ENCODE data around the gene LAMA2.

LAMA2 gene

DNA sequence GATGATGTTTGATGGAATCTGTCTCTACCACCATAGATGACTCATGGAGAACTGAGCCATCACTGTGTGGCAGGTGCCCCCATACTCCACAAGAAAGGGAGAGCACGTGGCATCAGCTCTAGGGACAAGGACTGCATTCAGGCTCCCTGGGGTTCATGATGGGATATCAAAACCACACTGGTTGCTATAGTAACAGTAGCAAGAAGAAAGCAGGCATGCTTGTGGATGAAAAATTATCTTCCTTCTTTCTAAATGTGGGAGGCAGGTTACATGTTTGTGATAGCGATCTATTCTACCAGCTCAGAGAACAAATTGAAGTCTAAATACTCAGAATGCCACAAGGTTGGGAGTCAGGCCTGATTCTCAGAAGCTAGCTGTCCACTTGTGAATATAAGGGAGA lies 602.8 kb downstream of the LAMA2 start:
- Histone ChIP-seq H3K4me1 (ENCODE audit: low read length) (peaks cover 21% of the 10 kb centered on the region), H3K4me2 (ENCODE audit: low read depth, low read length) (no peak overlapping the region), H3K79me2 (ENCODE audit: low read length) (no peaks in the 10 kb centered on the region), H4K20me1 (ENCODE audit: insufficient read depth, low read length) (no peaks in the 10 kb centered on the region), H3K9me2 (replicated peaks; ENCODE audit: insufficient read depth, low read length) (no peaks in the 10 kb centered on the region), H3K27me3 (replicated peaks; ENCODE audit: insufficient read depth, low read length) (no peaks in the 10 kb centered on the region), H3K27ac (ENCODE audit: low read length) (no peak overlapping the region), H3K9ac (ENCODE audit: low read length) (no peak overlapping the region), H3K36me3 (replicated peaks; ENCODE audit: insufficient read depth, low read length) (no peaks in the 10 kb centered on the region), H3K4me3 (ENCODE audit: low read length) (no peak overlapping the region), H3F3A (ENCODE audit: insufficient read depth, low read length) (peaks cover 17% of the 10 kb centered on the region), H2AFZ (ENCODE audit: low read length) (no peak overlapping the region), H3K9me3 (replicated peaks; ENCODE audit: insufficient read depth, low read length) (no peaks in the 10 kb centered on the region)
- DNase-seq, result no peak
- TF ChIP-seq EZH2 (optimal IDR thresholded peaks at IDR 0.05; ENCODE audit: low read depth, low read length) (no peak), EZH2phosphoT487 (IDR thresholded peaks at IDR 0.05; ENCODE audit: low read length) (no peak)
- TF ChIP-seq, protein P1, sequence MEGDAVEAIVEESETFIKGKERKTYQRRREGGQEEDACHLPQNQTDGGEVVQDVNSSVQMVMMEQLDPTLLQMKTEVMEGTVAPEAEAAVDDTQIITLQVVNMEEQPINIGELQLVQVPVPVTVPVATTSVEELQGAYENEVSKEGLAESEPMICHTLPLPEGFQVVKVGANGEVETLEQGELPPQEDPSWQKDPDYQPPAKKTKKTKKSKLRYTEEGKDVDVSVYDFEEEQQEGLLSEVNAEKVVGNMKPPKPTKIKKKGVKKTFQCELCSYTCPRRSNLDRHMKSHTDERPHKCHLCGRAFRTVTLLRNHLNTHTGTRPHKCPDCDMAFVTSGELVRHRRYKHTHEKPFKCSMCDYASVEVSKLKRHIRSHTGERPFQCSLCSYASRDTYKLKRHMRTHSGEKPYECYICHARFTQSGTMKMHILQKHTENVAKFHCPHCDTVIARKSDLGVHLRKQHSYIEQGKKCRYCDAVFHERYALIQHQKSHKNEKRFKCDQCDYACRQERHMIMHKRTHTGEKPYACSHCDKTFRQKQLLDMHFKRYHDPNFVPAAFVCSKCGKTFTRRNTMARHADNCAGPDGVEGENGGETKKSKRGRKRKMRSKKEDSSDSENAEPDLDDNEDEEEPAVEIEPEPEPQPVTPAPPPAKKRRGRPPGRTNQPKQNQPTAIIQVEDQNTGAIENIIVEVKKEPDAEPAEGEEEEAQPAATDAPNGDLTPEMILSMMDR (IDR thresholded peaks at IDR 0.05; ENCODE audit: low read length), result no peak

DNA sequence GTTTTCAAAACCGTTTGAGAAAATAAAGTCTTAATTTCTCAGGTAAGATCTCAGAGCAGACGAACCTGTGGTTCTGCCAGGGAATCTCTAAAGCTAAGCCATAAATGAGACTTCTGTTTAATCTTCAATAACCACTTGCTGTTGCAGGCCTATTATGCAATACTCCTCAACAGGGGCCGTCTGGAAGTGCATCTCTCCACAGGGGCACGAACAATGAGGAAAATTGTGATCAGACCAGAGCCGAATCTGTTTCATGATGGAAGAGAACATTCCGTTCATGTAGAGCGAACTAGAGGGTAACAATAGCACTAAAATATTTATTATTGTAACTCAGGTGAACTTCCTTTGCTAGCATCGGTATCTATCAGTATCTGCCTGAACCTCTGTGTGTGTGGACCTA lies 603.4 kb downstream of the LAMA2 start:
- TF ChIP-seq, protein P1 (IDR thresholded peaks at IDR 0.05; ENCODE audit: low read length), result no peak
- TF ChIP-seq EZH2phosphoT487 (IDR thresholded peaks at IDR 0.05; ENCODE audit: low read length), result no peak
- TF ChIP-seq EZH2 (optimal IDR thresholded peaks at IDR 0.05; ENCODE audit: low read depth, low read length), result no peak
- no peak for DNase-seq

DNA sequence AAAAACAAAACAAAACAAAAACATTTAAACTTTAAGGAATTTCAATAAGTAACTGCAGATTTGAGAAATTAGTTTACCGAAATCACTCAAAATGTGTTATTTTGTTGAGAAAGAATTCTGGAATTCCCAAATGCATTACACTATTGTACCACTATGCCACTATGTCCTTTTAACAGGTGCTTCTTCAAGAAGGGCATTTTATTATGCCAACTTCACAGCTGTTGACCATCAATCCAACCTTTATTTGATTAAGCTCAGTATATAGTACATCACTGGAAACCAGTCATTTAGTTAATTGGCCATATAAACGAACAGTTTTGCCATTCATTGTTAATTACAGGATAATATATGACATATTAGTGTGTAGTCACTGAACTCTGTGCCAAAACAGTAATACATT lies 605.4 kb downstream of the LAMA2 start:
- H3K27me3 ChIP-seq (replicated peaks; ENCODE audit: insufficient read depth, low read length), result no peaks in the 10 kb centered on the region
- H3K4me1 ChIP-seq (ENCODE audit: low read length), result peaks cover 33% of the 10 kb centered on the region
- H3K4me2 ChIP-seq (ENCODE audit: low read depth, low read length), result no peak overlapping the region
- no peaks in the 10 kb centered on the region for H3K36me3 ChIP-seq (replicated peaks; ENCODE audit: insufficient read depth, low read length)
- no peak overlapping the region for H3K27ac ChIP-seq (ENCODE audit: low read length)
- DNase-seq, result no peak
- H3K9me2 ChIP-seq (replicated peaks; ENCODE audit: insufficient read depth, low read length), result no peaks in the 10 kb centered on the region
- no peaks in the 10 kb centered on the region for H4K20me1 ChIP-seq (ENCODE audit: insufficient read depth, low read length)
- H3K4me3 ChIP-seq (ENCODE audit: low read length), result no peak overlapping the region
- H3F3A ChIP-seq (ENCODE audit: insufficient read depth, low read length), result peaks cover 31% of the 10 kb centered on the region
- no peak overlapping the region for H3K9ac ChIP-seq (ENCODE audit: low read length)
- no peaks in the 10 kb centered on the region for H3K79me2 ChIP-seq (ENCODE audit: low read length)
- no peak overlapping the region for H2AFZ ChIP-seq (ENCODE audit: low read length)
- H3K9me3 ChIP-seq (replicated peaks; ENCODE audit: insufficient read depth, low read length), result no peaks in the 10 kb centered on the region
- TF ChIP-seq, protein P1 (IDR thresholded peaks at IDR 0.05; ENCODE audit: low read length), result no peak
- no peak for TF ChIP-seq EZH2phosphoT487 (IDR thresholded peaks at IDR 0.05; ENCODE audit: low read length)
- no peak for TF ChIP-seq EZH2 (optimal IDR thresholded peaks at IDR 0.05; ENCODE audit: low read depth, low read length)

More for the DNA sequence above, 603.4 kb downstream of the LAMA2 start:
- Histone ChIP-seq H3F3A (ENCODE audit: insufficient read depth, low read length) (peaks cover 23% of the 10 kb centered on the region), H3K9me3 (replicated peaks; ENCODE audit: insufficient read depth, low read length) (no peaks in the 10 kb centered on the region), H3K27me3 (replicated peaks; ENCODE audit: insufficient read depth, low read length) (no peaks in the 10 kb centered on the region), H3K9me2 (replicated peaks; ENCODE audit: insufficient read depth, low read length) (no peaks in the 10 kb centered on the region), H4K20me1 (ENCODE audit: insufficient read depth, low read length) (no peaks in the 10 kb centered on the region), H3K79me2 (ENCODE audit: low read length) (no peaks in the 10 kb centered on the region), H3K9ac (ENCODE audit: low read length) (no peak overlapping the region), H3K27ac (ENCODE audit: low read length) (no peak overlapping the region), H3K4me2 (ENCODE audit: low read depth, low read length) (no peak overlapping the region), H3K4me3 (ENCODE audit: low read length) (no peak overlapping the region), H3K36me3 (replicated peaks; ENCODE audit: insufficient read depth, low read length) (no peaks in the 10 kb centered on the region), H3K4me1 (ENCODE audit: low read length) (peaks cover 23% of the 10 kb centered on the region), H2AFZ (ENCODE audit: low read length) (no peak overlapping the region)
